ENCODE data around the gene RPS17. TPM values are rescaled to one million over a fixed set of nuclear protein-coding genes. Genes with fewer than 3 reads are reported as not detected.

The RPS17 gene
- total and polyA plus RNA-seq, 10 of the 15 experiments (the other 5 are each of a cell fraction or from before 2014, with no cell fraction given), result 1,223 to 7,871 (median 3,879) TPM

DNA sequence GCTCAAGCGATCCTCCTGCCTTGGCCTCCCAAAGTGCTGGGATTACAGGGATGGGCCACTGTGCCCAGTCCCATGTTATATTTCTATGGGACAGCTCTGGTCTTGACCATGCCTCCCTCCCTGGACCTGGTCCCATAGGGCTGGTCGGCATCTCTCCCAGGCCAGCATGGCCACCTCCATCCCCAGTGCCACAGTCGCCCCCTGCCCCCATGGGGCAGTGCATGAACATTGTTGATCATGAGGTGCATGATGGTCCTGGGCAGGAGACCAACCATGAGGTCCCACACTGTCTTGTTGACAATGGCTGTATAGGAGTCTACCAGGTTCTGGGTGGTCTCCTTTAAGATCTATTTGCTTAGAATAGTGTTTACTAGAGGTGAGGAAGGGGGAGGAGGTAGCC is 6.5 kb downstream of the RPS17 start (continued):
- TF ChIP-seq, protein P1, sequence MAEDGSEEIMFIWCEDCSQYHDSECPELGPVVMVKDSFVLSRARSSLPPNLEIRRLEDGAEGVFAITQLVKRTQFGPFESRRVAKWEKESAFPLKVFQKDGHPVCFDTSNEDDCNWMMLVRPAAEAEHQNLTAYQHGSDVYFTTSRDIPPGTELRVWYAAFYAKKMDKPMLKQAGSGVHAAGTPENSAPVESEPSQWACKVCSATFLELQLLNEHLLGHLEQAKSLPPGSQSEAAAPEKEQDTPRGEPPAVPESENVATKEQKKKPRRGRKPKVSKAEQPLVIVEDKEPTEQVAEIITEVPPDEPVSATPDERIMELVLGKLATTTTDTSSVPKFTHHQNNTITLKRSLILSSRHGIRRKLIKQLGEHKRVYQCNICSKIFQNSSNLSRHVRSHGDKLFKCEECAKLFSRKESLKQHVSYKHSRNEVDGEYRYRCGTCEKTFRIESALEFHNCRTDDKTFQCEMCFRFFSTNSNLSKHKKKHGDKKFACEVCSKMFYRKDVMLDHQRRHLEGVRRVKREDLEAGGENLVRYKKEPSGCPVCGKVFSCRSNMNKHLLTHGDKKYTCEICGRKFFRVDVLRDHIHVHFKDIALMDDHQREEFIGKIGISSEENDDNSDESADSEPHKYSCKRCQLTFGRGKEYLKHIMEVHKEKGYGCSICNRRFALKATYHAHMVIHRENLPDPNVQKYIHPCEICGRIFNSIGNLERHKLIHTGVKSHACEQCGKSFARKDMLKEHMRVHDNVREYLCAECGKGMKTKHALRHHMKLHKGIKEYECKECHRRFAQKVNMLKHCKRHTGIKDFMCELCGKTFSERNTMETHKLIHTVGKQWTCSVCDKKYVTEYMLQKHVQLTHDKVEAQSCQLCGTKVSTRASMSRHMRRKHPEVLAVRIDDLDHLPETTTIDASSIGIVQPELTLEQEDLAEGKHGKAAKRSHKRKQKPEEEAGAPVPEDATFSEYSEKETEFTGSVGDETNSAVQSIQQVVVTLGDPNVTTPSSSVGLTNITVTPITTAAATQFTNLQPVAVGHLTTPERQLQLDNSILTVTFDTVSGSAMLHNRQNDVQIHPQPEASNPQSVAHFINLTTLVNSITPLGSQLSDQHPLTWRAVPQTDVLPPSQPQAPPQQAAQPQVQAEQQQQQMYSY (CRISPR knock-in tag; IDR thresholded peaks at IDR 0.05), result no peak
- TF ChIP-seq ZNF274 (IDR thresholded peaks at IDR 0.05; ENCODE audit: insufficient read depth, insufficient read length) (no peak), DPF2 (IDR thresholded peaks at IDR 0.05) (no peak), RB1 (IDR thresholded peaks at IDR 0.05; ENCODE audit: borderline replicate concordance) (no peak), FOS (IDR thresholded peaks at IDR 0.05; ENCODE audit: borderline replicate concordance, extremely low read depth, insufficient read length) (no peak), NR2C1 (IDR thresholded peaks at IDR 0.05) (no peak)
- TF ChIP-seq, protein P2, sequence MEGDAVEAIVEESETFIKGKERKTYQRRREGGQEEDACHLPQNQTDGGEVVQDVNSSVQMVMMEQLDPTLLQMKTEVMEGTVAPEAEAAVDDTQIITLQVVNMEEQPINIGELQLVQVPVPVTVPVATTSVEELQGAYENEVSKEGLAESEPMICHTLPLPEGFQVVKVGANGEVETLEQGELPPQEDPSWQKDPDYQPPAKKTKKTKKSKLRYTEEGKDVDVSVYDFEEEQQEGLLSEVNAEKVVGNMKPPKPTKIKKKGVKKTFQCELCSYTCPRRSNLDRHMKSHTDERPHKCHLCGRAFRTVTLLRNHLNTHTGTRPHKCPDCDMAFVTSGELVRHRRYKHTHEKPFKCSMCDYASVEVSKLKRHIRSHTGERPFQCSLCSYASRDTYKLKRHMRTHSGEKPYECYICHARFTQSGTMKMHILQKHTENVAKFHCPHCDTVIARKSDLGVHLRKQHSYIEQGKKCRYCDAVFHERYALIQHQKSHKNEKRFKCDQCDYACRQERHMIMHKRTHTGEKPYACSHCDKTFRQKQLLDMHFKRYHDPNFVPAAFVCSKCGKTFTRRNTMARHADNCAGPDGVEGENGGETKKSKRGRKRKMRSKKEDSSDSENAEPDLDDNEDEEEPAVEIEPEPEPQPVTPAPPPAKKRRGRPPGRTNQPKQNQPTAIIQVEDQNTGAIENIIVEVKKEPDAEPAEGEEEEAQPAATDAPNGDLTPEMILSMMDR (IDR thresholded peaks at IDR 0.05 in 2 of 3, conservative IDR thresholded peaks at IDR 0.05 in 1 of 3; ENCODE audit: control insufficient read depth in 2 of 3, extremely low read depth in 1 of 3, insufficient read depth in 1 of 3, low read depth in 3 of 3, low read length in 3 of 3), result no peak
